AG20443 (cell line): ENCODE measurements around the gene PINLYP.

Experiments used
- DNase-seq: peaks from one replicate; pipeline ENCODE4 v3.0.0; 2012; ENCODE audit warnings: low spot score, mixed read lengths

PINLYP gene

GRCh38 chr19:43606569-43607229 lies 31.1 kb downstream of the PINLYP start:
- no peak for DNase-seq

- no peak for DNase-seq
These were observed 31.9 kb downstream of the PINLYP start for GRCh38 chr19:43607238-43608205.

GRCh38 chr19:43609872-43610271 lies 34.3 kb downstream of the PINLYP start:
- no peak for DNase-seq

GRCh38 chr19:43610493-43610892 lies 34.9 kb downstream of the PINLYP start:
- DNase-seq = no peak

- DNase-seq = no peak
These were observed 36.2 kb downstream of the PINLYP start, which contains the start of gene SRRM5 for GRCh38 chr19:43611788-43612187. SRRM5 (plus strand) TSS chr19:43612088; CDS start chr19:43612122, 34 bp downstream.

- no peak for DNase-seq
These were observed 36.8 kb downstream of the PINLYP start for GRCh38 chr19:43612374-43612773.

- no peak for DNase-seq
These were observed 40.7 kb downstream of the PINLYP start for GRCh38 chr19:43616306-43616705.

- DNase-seq = no peak
These were observed 41.4 kb downstream of the PINLYP start for GRCh38 chr19:43616954-43617353.

- peak; percentile 58 for DNase-seq
These were observed 43.3 kb downstream of the PINLYP start for GRCh38 chr19:43618921-43619261.

GRCh38 chr19:43619262-43620060 lies 43.9 kb downstream of the PINLYP start, which contains the start of gene ZNF428:
ZNF428 (minus strand) TSS chr19:43619629; CDS start chr19:43614304, 5,325 bp downstream.
- DNase-seq = peak; percentile 99

GRCh38 chr19:43620061-43621001 lies 44.7 kb downstream of the PINLYP start:
- no peak for DNase-seq

- no peak for DNase-seq
These were observed 46.5 kb downstream of the PINLYP start for GRCh38 chr19:43622070-43622469.

GRCh38 chr19:43622956-43623355 lies 47.4 kb downstream of the PINLYP start:
- no peak for DNase-seq

GRCh38 chr19:43623889-43624670 lies 48.5 kb downstream of the PINLYP start:
- no peak for DNase-seq

GRCh38 chr19:43624933-43625332 lies 49.3 kb downstream of the PINLYP start:
- DNase-seq = no peak

GRCh38 chr19:43625918-43626579 lies 50.4 kb downstream of the PINLYP start:
- DNase-seq = peak; percentile 45

- no peak for DNase-seq
These were observed 51.2 kb downstream of the PINLYP start for GRCh38 chr19:43626838-43627237.

GRCh38 chr19:43628646-43629326 lies 53.2 kb downstream of the PINLYP start:
- DNase-seq = no peak

GRCh38 chr19:43631491-43631890 lies 55.9 kb downstream of the PINLYP start:
- DNase-seq = no peak
